ENCODE measurements around the gene SMYD4.
"Not testable (repeated sequence)": the region's sequence is repeated elsewhere in the genome, so short reads cannot be mapped to it uniquely, and the experiment has no call there.

The SMYD4 gene

DNA sequence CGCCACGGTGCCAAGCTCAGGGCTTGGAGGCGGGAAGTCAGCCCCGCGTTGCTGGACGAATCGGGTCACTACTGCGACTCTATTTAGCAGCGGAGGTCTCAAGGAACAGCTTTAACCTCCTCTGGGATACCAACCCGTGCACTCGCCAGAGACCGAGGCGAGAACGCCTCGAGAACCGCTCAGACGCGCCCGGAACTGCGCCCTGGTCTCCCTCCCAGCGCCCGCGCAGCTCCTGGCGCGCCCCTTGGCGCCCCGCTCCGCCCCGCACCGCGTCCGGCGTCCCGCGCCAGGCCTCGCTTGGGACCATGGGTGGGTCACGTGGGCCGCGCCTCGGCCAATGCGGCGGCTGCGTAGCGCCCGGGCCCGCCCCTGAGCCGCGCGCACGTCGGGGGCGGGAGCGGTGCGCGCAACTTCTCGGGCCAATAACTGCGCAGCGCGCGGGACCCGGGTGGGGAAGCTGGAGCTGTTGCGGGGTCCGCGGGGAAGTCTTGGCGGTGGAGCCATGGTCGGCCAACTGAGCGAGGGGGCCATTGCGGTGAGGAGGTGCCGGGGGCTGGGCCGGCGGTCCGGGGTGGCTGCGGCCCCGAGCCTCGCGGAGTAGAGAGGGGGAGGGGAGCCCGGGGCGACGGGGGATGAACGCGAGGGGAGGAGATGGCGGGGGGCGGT is at the start of gene SMYD4, which contains the start of gene RPA1:
SMYD4 (minus strand) TSS at position 311 of the 666 bp plus-strand sequence. CDS start 1,908 bp downstream, outside the sequence.
RPA1 (plus strand) TSS at position 414 of the 666 bp plus-strand sequence; CDS start at position 503, 89 bp downstream.
- DNase-seq (ENCODE audit: low spot score): peak; percentile 97

DNA sequence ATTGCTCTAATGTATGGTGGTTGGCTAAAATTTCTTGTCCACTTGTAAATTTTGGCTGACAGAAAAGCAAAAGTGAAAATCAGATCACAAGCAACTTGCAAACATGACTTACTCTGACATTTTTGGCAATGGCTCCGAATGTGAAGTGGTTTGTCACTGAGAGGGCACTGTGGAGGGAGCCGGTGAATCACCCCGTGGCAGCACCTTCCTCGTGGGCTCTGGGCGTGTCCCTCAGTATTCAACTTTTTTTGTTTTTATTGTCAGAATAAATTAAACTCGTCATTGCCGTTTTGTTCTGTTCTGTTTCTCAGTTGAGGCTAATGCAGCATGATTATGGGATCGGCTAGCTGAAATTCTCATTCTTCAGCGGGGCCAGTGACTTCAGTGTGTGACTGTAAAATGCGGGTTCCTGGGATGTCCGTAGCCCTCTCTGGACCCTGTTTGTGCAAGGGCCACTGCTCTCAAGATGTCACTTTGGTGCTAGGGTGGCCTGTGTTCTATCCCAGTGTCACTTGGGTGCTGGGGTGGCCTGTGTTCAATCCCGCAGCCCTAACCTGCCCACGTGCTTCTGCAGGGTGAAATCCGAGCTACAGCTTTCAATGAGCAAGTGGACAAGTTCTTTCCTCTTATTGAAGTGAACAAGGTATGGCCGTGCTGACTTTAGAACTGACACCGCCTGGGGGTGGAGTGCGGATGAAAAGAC is 48.9 kb upstream of the SMYD4 start:
- no peak for DNase-seq (ENCODE audit: low spot score)

- no peak for DNase-seq (ENCODE audit: low spot score)
Observed at GRCh38 chr17:1875597-1875996, 45.9 kb upstream of the SMYD4 start.

DNA sequence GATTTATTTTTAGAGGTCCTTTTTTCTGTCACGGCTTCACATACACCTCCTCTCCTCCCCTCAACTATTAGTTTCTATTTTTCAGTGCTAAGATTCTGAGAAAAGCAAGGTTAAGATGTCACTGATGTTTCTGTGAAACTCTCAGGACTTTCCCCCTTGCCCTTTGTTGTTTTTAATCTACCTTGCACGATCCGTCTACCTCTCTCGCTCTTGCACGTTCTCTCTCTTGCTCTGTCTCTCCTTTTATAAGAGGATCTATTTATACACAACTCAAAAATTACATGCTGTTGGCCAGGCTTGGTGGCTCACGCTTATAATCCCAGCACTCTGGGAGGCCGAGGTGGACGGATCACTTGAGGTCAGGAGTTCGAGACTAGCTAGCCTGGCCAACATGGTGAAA is 43.7 kb upstream of the SMYD4 start:
- no peak for DNase-seq (ENCODE audit: low spot score)

DNA sequence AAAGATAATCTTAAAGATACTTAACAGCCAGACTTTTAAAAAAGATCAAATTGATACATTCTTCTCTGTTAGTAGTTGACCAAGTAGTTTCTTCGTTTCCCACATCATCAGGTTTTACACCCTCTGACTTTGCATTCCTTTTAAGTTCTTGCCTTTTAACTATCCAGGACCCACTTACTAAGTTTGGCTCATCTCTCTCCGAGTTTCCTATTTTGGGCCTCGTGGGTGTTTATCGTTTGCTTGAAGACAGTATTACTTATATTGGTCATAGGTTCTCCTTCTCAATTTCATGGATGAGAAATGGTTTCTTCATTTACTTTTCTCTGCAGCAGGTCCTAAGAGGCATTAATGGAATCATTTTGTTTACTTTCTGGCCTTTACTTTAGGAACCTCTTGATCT is 43.3 kb upstream of the SMYD4 start:
- DNase-seq (ENCODE audit: low spot score): no peak

GRCh38 chr17:1872254-1872653 is 42.6 kb upstream of the SMYD4 start:
- DNase-seq (ENCODE audit: low spot score): no peak

DNA sequence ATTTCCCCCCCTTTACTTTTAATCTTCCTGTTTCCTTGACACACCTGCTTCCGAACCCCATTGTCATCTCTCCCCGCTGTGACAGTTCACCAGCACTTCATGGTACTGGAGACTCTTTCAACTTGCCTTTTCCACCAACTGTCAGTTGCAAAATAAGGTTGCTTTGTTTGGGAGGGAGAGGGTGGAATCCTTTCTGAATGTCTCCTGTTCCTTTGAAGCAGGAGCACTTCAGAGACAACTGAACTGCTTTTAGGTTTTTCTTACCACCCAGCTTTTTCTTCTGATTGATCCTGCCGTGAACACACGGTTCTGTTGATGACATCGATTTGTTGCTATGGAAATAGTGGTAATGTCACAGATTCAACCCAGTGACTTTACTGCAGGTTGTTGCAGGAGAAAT is 42.1 kb upstream of the SMYD4 start:
- no peak for DNase-seq (ENCODE audit: low spot score)

DNA sequence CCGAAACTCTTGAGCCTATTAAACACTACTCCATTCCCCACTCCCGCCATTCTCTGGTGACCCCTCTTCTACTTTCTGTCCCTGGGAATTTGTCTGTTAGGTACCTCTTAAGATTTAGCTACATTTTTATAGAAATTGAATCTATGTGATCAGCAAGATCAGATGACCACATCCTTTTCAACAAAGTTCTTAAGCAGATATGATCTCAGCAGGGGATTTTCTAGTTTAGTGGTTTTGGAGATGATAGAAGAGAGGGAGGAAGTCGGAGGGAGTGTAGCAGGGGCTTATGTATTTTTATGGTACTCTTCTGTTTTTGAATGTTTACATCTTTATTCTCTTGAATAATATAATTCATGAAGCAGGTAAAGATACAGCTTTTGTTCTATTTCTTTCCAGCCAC is 40.9 kb upstream of the SMYD4 start:
- no peak for DNase-seq (ENCODE audit: low spot score)

DNA sequence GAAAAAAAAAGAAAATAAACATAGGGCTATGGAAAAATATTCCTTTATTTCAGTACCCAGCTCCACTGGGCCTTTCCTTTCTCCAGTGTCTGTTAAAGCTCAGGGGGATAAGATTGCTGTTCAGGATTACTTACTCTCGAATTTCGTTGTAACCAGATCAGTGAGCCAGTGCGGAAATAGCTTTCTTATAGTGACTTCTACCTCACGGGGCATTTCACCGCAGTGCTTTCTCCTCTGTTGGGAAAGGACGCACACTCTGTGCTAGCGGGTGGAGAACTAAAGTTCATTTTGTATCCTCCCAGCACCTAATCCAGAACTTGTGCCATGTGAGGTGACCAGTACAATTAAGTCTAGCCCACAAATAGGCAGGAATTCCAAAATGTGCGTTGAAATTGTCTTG is 38.4 kb upstream of the SMYD4 start:
- no peak for DNase-seq (ENCODE audit: low spot score)

DNA sequence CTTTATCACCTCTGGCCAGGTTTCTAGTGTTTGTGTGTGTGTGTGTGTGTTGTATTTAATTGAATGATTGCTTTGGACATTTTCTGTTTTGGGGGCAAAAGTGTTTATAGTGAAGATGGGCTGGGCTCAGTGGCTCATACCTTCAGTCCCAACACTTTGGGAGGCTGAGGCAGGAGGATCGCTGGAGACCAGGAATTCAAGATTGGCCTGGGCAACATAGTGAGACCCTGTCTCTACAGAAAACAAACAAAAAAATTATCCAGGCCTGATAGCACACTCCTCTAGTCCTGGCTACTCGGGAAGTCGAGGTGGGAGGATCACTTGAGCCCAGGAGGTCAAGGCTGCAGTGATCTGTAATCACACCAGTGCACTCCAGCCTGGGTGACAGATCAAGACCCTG is 37.6 kb upstream of the SMYD4 start:
- DNase-seq (ENCODE audit: low spot score): no peak

- DNase-seq (ENCODE audit: low spot score): peak; percentile 54
Observed at GRCh38 chr17:1865252-1866037, 35.7 kb upstream of the SMYD4 start.

- DNase-seq (ENCODE audit: low spot score): no peak
Observed at GRCh38 chr17:1861391-1862010, 31.8 kb upstream of the SMYD4 start.

DNA sequence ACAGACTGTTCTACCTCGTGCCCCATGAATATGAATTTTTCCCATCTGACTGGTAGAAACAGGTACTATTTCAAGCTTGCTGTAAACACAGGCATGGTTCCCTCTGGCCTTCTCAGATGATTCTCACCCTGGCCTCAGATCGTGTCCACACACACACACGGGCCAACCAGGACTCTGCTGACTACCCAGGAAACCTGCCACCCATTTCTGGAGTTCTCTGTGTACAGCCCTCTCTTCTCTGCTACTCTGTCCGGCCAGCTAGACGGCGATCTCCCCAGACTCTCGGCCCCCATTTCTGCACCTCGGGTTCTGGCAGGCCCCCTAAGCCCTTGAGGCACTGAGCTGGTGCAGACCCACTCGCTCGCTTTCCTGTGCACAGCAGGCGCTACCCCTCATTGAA is 31.3 kb upstream of the SMYD4 start:
- no peak for DNase-seq (ENCODE audit: low spot score)

- DNase-seq (ENCODE audit: low spot score): not testable (repeated sequence)
Observed at GRCh38 chr17:1856462-1856861, 26.8 kb upstream of the SMYD4 start.

DNA sequence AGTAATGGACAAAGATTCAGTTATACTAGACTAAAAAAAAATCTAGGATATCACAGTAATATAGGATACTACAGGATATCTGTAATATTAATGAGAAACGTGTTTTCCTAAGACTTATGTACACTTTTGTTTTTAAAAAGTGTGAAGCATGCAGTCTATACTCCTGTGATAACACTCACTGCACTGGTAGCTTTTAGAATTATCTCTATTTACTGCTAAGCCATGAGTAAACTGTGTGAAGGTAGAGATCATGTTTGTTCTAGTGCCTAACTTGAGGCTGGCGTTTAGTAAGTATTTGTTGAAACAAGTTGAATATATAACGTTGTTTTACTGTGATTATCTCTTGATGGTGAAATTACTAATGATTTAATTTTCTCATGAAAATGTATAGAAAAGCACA is 24.0 kb upstream of the SMYD4 start:
- DNase-seq (ENCODE audit: low spot score): no peak

DNA sequence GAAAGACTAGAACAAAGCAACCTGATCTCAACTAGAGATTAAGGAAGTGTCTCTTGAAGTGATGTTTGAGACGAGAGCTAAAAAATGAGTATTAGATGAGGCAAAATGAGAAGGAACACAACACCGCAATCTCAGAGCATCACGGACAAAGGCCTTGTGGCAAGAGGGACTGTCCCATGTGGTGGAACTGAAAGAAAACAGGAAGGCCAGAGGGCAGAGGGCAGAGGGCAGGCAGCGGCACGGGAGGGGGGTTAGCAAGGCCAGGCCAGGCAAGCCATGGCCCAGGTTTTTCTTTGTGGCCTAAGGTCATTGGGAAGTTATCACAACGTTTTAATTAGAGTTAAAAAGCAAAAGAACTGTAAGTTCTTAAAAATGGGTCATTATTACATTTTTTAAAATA is 22.6 kb upstream of the SMYD4 start:
- no peak for DNase-seq (ENCODE audit: low spot score)

- no peak for DNase-seq (ENCODE audit: low spot score)
Observed at GRCh38 chr17:1847191-1847590, 17.5 kb upstream of the SMYD4 start.

- no peak for DNase-seq (ENCODE audit: low spot score)
Observed at GRCh38 chr17:1843947-1844346, 14.2 kb upstream of the SMYD4 start.

DNA sequence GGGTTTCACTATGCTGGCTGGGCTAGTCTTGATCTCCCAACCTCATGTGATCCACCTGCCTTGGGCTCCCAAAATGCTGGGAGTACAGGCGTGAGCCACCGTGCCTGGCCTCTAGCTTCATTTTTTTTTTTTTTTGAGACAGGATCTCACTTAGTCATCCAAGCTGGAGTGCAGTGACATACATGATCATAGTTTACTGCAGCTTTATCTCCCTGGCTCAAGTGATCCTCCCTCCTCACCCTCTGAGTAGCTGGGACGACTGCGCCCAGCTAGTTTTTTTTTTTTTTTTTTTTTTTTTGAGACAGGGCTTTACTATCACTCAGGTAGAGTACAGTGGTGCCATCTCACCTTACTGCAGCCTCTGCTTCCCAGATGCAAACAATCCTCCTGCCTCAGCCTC is 9.8 kb upstream of the SMYD4 start:
- DNase-seq (ENCODE audit: low spot score): no peak

DNA sequence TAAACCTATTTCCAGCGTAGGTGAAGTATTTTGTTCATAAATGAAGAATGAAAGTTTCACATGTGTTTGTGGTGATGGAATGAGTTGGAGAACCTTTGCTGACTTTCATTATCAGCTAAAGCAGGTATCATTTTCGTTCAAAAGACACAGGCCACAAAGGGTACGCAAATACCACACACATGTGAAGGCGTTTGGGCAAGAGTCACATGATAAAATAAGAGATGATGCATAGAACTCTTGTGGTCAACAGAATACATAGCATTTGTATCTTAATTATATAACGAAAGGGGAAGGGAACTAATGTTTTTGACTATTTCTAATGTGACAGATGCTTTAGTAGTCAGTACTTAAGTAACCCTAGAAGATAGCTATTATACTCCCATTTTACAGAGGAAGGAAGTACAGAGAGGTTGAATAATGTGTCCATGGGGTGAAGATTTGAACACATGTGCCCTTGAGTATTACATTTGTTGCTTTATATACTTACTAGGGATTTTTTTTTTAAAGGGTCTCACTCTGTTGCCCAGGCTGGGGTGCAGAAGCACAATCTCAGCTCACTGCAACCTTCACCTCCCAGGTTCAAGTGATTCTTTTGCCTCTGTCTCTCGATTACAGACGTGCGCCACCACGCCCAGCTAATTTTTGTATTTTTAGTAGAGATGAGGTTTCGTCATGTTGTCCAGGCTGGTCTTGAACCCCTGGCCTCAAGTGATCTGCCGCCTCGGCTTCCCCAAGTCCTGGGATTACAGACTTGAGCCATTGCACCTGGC is 4.9 kb upstream of the SMYD4 start:
- DNase-seq (ENCODE audit: low spot score): peak; percentile 74

DNA sequence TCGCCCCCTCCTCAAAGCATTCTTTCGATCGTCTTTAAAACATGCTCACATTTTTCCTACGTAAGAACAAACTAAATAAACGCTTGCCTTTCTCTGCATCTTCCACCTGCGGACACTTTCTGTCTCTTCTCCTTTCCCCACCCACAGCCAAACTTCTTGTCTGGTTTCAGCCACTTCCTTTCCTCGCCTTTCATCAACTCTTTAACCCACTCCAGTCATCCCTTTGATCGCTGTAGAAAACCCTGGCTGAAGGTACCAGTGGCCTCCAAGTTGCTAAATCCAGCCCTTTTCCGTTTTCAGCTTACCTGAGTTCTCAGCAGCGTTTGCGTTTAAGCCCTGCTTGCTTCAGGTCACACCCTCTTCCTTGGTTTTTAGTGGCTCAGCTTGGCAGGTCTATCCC is 586 bp upstream of the SMYD4 start:
- no peak for DNase-seq (ENCODE audit: low spot score)

DNA sequence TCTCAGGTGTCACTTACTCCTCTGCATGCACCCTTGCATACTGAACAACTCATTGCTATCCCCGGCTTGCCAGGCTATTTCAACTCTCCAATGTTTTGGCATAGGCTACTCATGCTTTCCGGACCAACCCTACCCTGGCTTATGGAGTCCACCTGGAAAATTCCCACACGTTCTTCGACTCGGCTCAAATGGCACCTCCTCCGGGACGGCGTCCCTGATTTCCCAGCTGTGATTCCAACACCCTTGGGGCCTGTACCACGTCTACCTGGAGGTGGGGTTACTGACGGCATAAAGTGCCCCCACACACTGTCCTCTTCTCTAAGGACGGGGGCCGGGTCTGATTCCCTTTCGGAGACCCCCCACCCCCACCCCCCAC is 498 bp downstream of the SMYD4 start:
- DNase-seq (ENCODE audit: low spot score): no peak
